ENCODE measurements around the gene C1orf174.

Gene C1orf174

GRCh38 chr1:3910049-3910731 lies 10.1 kb upstream of the C1orf174 start:
- DNase-seq (ENCODE audit: low read depth, low spot score) = no peak

GRCh38 chr1:3909615-3910014 lies 9.5 kb upstream of the C1orf174 start:
- DNase-seq (ENCODE audit: low read depth, low spot score) = no peak

- no peak for DNase-seq (ENCODE audit: low read depth, low spot score)
Observed at GRCh38 chr1:3908886-3909517, 8.9 kb upstream of the C1orf174 start.

GRCh38 chr1:3907621-3908165 lies 7.6 kb upstream of the C1orf174 start:
- DNase-seq (ENCODE audit: low read depth, low spot score) = no peak

- DNase-seq (ENCODE audit: low read depth, low spot score) = no peak
Observed at GRCh38 chr1:3907031-3907534, 7.0 kb upstream of the C1orf174 start.

- DNase-seq (ENCODE audit: low read depth, low spot score) = no peak
Observed at GRCh38 chr1:3906672-3907020, 6.6 kb upstream of the C1orf174 start.

- no peak for DNase-seq (ENCODE audit: low read depth, low spot score)
Observed at GRCh38 chr1:3905953-3906671, 6.0 kb upstream of the C1orf174 start.

- no peak for DNase-seq (ENCODE audit: low read depth, low spot score)
Observed at GRCh38 chr1:3905266-3905952, 5.3 kb upstream of the C1orf174 start.

- no peak for DNase-seq (ENCODE audit: low read depth, low spot score)
Observed at GRCh38 chr1:3904843-3905185, 4.7 kb upstream of the C1orf174 start.

GRCh38 chr1:3904006-3904842 lies 4.2 kb upstream of the C1orf174 start:
- DNase-seq (ENCODE audit: low read depth, low spot score) = no peak

- no peak for DNase-seq (ENCODE audit: low read depth, low spot score)
Observed at GRCh38 chr1:3903141-3904005, 3.3 kb upstream of the C1orf174 start.

- DNase-seq (ENCODE audit: low read depth, low spot score) = no peak
Observed at GRCh38 chr1:3902571-3903091, 2.6 kb upstream of the C1orf174 start.

GRCh38 chr1:3902111-3902511 lies 2.0 kb upstream of the C1orf174 start:
- DNase-seq (ENCODE audit: low read depth, low spot score) = no peak

- peak; percentile 99 for DNase-seq (ENCODE audit: low read depth, low spot score)
Observed at GRCh38 chr1:3900969-3901529, 977 bp upstream of the C1orf174 start.

- DNase-seq (ENCODE audit: low read depth, low spot score) = no peak
Observed at GRCh38 chr1:3899754-3900149, 320 bp downstream of the C1orf174 start.

GRCh38 chr1:3898994-3899753 lies 898 bp downstream of the C1orf174 start:
- DNase-seq (ENCODE audit: low read depth, low spot score) = peak; percentile 31

GRCh38 chr1:3898475-3898735 lies 1.7 kb downstream of the C1orf174 start:
- DNase-seq (ENCODE audit: low read depth, low spot score) = no peak

GRCh38 chr1:3896396-3897000 lies 3.6 kb downstream of the C1orf174 start:
- DNase-seq (ENCODE audit: low read depth, low spot score) = no peak

- DNase-seq (ENCODE audit: low read depth, low spot score) = no peak
Observed at GRCh38 chr1:3895951-3896325, 4.1 kb downstream of the C1orf174 start.

All from astrocyte of the hippocampus (primary cell).